Esophagus mucosa (tissue), 1 donor: ENCODE data around the gene MYH9. TPM values are rescaled to one million over a fixed set of nuclear protein-coding genes. Genes with fewer than 3 reads are reported as not detected.

Experiments used
- ATAC-seq: fragments of 200-7000 bp; cut with Tn5 transposase; one replicate; pipeline ENCODE4 v1.9.1; 2020
- total RNA-seq: library from RNA; stranded (reverse); gene quantifications from one replicate; pipeline ENCODE4 v1.2.4, GENCODE V29; 2023
- donor health status: DM: yes; HTN: yes; CAD: no.

MYH9 gene
- total RNA-seq, 1 donor from 2014 or later = 487 TPM

- ATAC-seq = peak; percentile 16
Measured at GRCh38 chr22:36385491-36386350, 2.0 kb downstream of the MYH9 start.

GRCh38 chr22:36384766-36385481, 2.8 kb downstream of the MYH9 start:
- ATAC-seq = no peak

GRCh38 chr22:36383110-36383581, 4.6 kb downstream of the MYH9 start:
- no peak for ATAC-seq

- no peak for ATAC-seq
Measured at GRCh38 chr22:36381513-36382128, 6.1 kb downstream of the MYH9 start.

- peak; percentile 15 for ATAC-seq
Measured at GRCh38 chr22:36379593-36380361, 8.0 kb downstream of the MYH9 start.

GRCh38 chr22:36378869-36379217, 8.9 kb downstream of the MYH9 start:
- no peak for ATAC-seq

GRCh38 chr22:36378080-36378868, 9.5 kb downstream of the MYH9 start:
- no peak for ATAC-seq

- no peak for ATAC-seq
Measured at GRCh38 chr22:36377022-36377631, 10.6 kb downstream of the MYH9 start.

GRCh38 chr22:36376265-36376664, 11.5 kb downstream of the MYH9 start:
- ATAC-seq = no peak

- ATAC-seq = peak; percentile 47
Measured at GRCh38 chr22:36375071-36375980, 12.4 kb downstream of the MYH9 start.

GRCh38 chr22:36374603-36375024, 13.2 kb downstream of the MYH9 start:
- ATAC-seq = peak; percentile 82

GRCh38 chr22:36373258-36373579, 14.5 kb downstream of the MYH9 start:
- peak; percentile 40 for ATAC-seq

- no peak for ATAC-seq
Measured at GRCh38 chr22:36371920-36372319, 15.8 kb downstream of the MYH9 start.

GRCh38 chr22:36369922-36370791, 17.6 kb downstream of the MYH9 start:
- ATAC-seq = peak; percentile 67

GRCh38 chr22:36369004-36369921, 18.5 kb downstream of the MYH9 start:
- ATAC-seq = no peak

GRCh38 chr22:36368359-36368983, 19.3 kb downstream of the MYH9 start:
- ATAC-seq = no peak

GRCh38 chr22:36367479-36367878, 20.3 kb downstream of the MYH9 start:
- ATAC-seq = no peak

GRCh38 chr22:36367066-36367465, 20.7 kb downstream of the MYH9 start:
- ATAC-seq = no peak
